Measurements from ENCODE around the gene AZIN2. TPM values are rescaled to one million over a fixed set of nuclear protein-coding genes. Genes with fewer than 3 reads are reported as not detected.
"Not testable (repeated sequence)": the region's sequence is repeated elsewhere in the genome, so short reads cannot be mapped to it uniquely, and the experiment has no call there.

AZIN2 gene
- total RNA-seq, 1 donor from 2014 or later, result 0.55 TPM

- ATAC-seq (no peak), DNase-seq (ENCODE audit: low spot score) (no peak)
Measured at GRCh38 chr1:33093004-33093403, 12.1 kb downstream of the AZIN2 start.

- no peak for DNase-seq (ENCODE audit: low spot score)
- no peak for ATAC-seq
Measured at GRCh38 chr1:33094486-33094885, 13.5 kb downstream of the AZIN2 start.

GRCh38 chr1:33094971-33095604 is 14.1 kb downstream of the AZIN2 start:
- DNase-seq (ENCODE audit: low spot score), result no peak
- ATAC-seq, result peak; percentile 91

DNA sequence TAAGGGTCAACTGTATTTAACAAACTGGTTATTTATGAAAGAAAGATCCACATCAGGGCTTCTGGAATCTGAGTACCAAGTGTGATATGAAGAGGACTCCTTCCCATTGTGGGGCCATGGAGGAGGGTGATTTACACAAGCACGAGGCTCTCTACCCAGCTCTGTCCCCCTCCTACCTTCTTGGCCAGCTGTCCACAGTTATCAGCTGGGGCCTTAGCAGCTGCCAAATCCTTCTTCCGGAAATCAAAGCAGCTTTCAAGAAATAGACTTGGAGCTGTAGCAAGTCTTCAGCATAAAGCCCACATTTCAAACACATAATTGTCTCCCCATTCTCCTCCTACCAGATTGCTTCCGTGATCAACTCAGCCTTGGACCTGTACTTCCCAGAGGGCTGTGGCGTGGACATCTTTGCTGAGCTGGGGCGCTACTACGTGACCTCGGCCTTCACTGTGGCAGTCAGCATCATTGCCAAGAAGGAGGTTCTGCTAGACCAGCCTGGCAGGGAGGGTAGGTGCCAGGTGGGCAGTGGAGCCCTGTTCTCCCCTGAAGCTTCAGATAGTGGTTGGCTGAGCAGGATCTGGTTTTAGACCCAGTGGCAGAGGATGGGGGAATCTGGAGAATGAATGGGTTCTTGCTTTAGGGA is 15.5 kb downstream of the AZIN2 start:
- no peak for ATAC-seq
- no peak for DNase-seq (ENCODE audit: low spot score)

DNA sequence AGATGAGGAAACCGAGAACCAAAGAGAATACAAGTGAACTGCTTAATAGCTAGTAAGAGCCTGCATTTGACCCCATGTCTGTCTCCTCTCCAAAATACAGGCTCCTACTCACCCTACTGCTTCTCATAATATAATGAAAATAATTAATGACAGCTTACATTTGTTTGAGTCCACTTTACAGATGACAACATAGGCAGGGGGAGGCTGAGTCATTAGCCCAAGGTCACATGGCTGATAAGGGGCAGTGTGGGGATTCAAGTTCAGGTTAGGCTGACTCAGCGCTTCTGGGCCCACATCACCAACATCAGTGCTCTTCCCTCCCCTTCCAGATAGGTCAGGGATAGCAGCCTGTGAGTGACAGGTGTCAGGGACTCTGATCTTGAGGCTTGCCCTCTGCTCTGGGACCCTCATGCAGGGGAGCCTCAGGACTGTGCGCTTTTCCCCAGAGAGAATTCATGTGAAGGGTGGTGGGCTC is 16.2 kb downstream of the AZIN2 start:
- no peak for DNase-seq (ENCODE audit: low spot score)
- ATAC-seq, result no peak

- DNase-seq (ENCODE audit: low spot score) (no peak), ATAC-seq (no peak)
Measured at GRCh38 chr1:33097762-33098161, 16.8 kb downstream of the AZIN2 start.

GRCh38 chr1:33098371-33098770 is 17.4 kb downstream of the AZIN2 start:
- ATAC-seq (no peak), DNase-seq (ENCODE audit: low spot score) (no peak)

- DNase-seq (ENCODE audit: low spot score), result no peak
Measured at GRCh38 chr1:33099290-33100118, 18.6 kb downstream of the AZIN2 start.

DNA sequence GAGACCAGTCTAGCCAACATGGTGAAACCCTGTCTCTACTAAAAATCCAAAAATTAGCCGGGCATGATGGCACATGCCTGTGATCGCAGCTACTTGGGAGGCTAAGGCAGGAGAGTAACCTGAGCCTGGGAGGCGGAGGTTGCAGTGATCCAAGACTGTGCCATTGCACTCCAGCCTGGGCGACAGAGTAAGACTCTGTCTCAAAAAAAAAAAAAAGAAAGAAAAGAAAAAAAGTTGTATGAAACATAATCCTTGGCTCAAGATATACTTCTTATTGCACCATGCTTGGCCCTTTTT is 19.1 kb downstream of the AZIN2 start:
- not testable (repeated sequence) for ATAC-seq; DNase-seq (ENCODE audit: low spot score)

More at GRCh38 chr1:33099290-33100118, 18.6 kb downstream of the AZIN2 start:
- no peak for ATAC-seq

DNA sequence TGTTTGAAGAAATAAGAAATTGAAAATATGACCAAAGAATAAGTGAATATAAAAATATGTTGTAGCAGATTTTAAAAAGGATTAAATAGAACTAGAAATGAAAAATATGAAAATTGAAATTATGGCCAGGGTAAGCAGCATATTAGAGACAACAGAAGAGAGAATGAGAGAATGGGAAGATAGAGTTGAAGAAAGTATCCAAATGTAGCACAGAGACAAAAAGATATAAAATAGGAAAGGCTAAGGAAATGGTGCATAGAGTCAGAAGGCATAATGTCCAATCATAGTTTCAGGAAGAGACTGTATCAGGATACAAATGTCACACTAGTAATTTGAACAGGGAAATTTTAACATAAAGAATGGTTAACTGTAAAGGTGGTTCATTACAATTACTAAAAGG is 29.5 kb downstream of the AZIN2 start:
- no peak for ATAC-seq
- no peak for DNase-seq (ENCODE audit: low spot score)

- ATAC-seq, result peak; percentile 68
- DNase-seq (ENCODE audit: low spot score), result no peak
Measured at GRCh38 chr1:33111965-33112364, 31.0 kb downstream of the AZIN2 start.

GRCh38 chr1:33117440-33118085 is 36.6 kb downstream of the AZIN2 start:
- DNase-seq (ENCODE audit: low spot score) (no peak), ATAC-seq (no peak)

- no peak for DNase-seq (ENCODE audit: low spot score)
- ATAC-seq, result no peak
Measured at GRCh38 chr1:33118274-33118673, 37.3 kb downstream of the AZIN2 start.

DNA sequence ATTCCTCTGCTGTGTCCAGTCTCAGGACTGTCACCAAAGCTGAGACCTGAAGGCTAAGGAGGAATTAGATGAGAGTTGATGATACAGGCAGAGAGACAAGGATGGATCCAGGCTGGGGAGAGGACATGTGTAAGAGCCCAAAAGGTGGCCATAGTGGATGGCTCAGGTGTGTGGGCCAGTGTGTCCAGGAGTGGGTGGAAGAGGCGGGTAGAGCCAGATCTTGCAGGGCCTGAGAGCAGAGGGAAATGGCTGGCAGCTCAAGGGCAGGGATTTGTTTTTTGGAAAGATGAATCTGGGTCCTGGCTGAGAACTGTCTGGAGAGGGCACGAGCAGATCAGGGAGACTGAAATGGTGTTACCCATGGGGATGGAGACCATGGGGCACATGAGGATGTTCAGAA is 38.1 kb downstream of the AZIN2 start:
- ATAC-seq (no peak), DNase-seq (ENCODE audit: low spot score) (no peak)

DNA sequence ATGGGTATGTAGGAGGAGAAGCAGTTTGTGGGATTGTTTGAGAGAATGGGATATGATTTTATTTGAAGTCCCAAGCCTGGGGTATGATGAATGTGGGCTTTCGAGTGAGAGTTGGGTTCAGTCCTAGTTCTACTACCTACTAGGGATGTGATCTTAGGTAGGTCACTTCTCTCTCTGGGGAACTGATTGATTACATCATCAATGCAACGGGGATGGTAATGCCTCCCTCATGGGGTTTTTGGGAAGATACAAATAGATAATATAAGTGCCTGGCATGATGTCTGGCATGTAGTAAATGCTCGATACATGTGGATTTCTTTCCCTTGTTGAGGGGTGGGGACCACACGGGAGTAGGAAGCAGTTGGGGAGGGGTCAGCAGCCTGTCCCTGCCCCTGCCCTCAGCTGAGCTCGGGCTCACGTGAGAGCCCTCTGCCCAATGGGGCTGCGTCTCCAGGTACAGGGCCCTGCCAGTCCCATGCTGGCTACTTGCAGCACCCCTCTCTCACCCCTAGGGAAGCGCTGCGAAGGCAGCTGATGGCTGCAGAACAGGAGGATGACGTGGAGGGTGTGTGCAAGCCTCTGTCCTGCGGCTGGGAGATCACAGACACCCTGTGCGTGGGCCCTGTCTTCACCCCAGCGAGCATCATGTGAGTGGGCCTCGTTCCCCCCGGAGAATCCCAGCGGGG is 38.7 kb downstream of the AZIN2 start:
- DNase-seq (ENCODE audit: low spot score), result no peak
- ATAC-seq, result no peak

- DNase-seq (ENCODE audit: low spot score) (no peak), ATAC-seq (no peak)
Measured at GRCh38 chr1:33120436-33121231, 39.7 kb downstream of the AZIN2 start.

DNA sequence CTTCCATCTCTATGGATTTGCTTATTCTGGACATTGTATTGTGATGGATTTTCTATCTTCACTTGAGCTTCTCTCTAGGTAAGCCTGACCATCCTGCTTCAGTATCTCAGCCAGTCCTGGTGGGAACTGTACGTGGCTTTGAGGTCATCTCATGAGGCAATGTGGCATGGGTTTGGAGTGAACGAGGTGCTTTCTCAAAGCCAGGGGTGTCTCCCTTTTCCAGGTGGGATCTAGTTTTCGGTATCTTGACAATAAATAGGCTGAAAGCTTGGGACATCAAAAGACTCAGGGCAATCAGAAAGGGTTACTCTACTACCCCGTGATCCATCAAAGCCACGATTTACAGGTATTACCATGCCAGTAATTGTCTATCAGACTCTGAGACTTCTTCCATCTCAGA is 40.8 kb downstream of the AZIN2 start:
- ATAC-seq (no peak), DNase-seq (ENCODE audit: low spot score) (no peak)

DNA sequence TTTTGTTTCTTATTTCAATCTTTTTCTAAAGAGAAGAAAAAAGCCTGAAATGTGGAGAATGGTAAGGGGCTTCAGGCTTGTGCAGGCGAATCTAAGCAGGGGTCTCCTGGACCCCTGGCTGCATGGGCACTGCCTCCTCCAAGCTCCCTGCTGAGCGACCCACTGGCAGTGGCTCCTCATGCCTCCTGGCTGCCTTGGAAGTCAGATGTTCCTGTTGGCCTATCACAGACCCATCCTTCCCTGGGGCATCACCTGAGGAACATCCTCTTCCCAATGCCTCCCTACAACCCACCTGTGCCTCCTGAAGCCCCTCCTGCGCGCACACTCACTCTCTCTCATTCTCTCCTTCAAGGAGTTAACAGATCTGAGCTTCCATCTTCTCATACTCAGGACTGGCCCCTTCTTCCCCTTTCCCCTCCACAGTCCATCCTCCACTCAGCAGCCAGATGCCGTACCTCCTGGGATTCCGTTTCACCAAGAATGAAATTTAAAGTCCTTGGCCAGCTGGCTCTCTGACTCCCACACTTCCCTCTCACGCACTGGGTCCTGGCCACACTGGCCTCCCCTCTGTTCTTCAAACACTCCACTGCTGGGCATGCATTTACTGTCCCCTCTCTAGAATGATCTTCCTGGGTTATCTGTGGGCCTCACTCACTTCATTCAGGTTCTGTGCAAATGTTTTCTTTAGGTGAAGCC is 41.7 kb downstream of the AZIN2 start:
- ATAC-seq, result no peak
- DNase-seq (ENCODE audit: low spot score), result no peak

GRCh38 chr1:33123266-33123665 is 42.3 kb downstream of the AZIN2 start:
- DNase-seq (ENCODE audit: low spot score) (no peak), ATAC-seq (no peak)
